Loucy (cell line): Measurements from ENCODE around the gene TEAD3.

Source experiments
- EZH2phosphoT487 ChIP-seq: fragments of 200-600 bp; IDR thresholded peaks from 2 replicates; pipeline ENCODE4 v1.6.1; 2018; ENCODE audit warnings: antibody characterized with exemption, mild to moderate bottlenecking, moderate library complexity, borderline replicate concordance
- TF ChIP-seq, protein P1 (sequence below): fragments of 200-600 bp; sonication (generic); conservative IDR thresholded peaks from 2 replicates; pipeline ENCODE4 v1.5.1; 2014; ENCODE audit warnings: mild to moderate bottlenecking, antibody characterized with exemption, low read length

DNA sequence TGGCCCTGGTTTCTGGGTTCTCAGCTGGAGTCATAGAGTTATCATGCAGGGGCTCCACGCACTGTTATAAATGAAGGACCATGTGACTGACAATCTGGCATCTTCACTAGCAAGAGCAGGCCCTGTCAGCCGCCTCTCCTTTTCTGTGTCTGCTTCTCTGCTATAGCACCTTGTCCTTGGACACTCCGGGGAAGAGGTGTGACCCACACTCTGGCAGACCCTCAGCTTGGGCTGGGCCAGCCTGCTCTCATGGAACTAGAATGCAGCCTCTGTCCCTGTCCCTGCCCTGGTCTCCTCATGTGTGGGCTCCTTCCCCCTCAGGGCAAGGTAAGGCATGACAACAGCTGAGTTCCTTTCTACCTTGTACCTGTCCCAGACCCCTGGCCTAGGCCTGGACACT is 55.7 kb downstream of the TEAD3 start:
- TF ChIP-seq, protein P1, sequence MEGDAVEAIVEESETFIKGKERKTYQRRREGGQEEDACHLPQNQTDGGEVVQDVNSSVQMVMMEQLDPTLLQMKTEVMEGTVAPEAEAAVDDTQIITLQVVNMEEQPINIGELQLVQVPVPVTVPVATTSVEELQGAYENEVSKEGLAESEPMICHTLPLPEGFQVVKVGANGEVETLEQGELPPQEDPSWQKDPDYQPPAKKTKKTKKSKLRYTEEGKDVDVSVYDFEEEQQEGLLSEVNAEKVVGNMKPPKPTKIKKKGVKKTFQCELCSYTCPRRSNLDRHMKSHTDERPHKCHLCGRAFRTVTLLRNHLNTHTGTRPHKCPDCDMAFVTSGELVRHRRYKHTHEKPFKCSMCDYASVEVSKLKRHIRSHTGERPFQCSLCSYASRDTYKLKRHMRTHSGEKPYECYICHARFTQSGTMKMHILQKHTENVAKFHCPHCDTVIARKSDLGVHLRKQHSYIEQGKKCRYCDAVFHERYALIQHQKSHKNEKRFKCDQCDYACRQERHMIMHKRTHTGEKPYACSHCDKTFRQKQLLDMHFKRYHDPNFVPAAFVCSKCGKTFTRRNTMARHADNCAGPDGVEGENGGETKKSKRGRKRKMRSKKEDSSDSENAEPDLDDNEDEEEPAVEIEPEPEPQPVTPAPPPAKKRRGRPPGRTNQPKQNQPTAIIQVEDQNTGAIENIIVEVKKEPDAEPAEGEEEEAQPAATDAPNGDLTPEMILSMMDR, result no peak
- TF ChIP-seq EZH2phosphoT487, result no peak
